Activated T-helper 1 cell treated with anti-CD3 and anti-CD28 coated beads, Interleukin-12 subunit alpha, Interleukin-12 subunit beta, Interleukin-2, Interleukin-4 antibody, amounts not matched to agents 30 ng/mL and 10 ng/mL and 1 ng/mL, durations not matched to agents 14 hours and 24 hours and 36 hours (primary cell): ENCODE measurements around the gene RASL11B. TPM values are rescaled to one million over a fixed set of nuclear protein-coding genes. Genes with fewer than 3 reads are reported as not detected.

ENCODE experiments used
- DNase-seq: peaks from one replicate; pipeline ENCODE4 v3.0.0; 2021; ENCODE audit warnings: low spot score
- H3K27ac Mint-ChIP-seq: one replicate; pipeline ENCODE4 v1.8.0; 2021; ENCODE audit warnings: mild to moderate bottlenecking, mixed read lengths
- H3K27me3 Mint-ChIP-seq: one replicate; pipeline ENCODE4 v1.8.0; 2022; ENCODE audit warnings: mild to moderate bottlenecking, moderate library complexity, mixed read lengths; ENCODE audit not compliant: insufficient read depth
- H3K36me3 Mint-ChIP-seq: one replicate; pipeline ENCODE4 v1.8.0; 2021; ENCODE audit warnings: low read depth, mixed read lengths
- H3K4me1 Mint-ChIP-seq: one replicate; pipeline ENCODE4 v1.8.0; 2021; ENCODE audit warnings: low read depth, mixed read lengths
- H3K4me3 Mint-ChIP-seq: one replicate; pipeline ENCODE4 v1.8.0; 2021; ENCODE audit warnings: mild to moderate bottlenecking, moderate library complexity, mixed read lengths
- H3K9me3 Mint-ChIP-seq: one replicate; pipeline ENCODE4 v1.8.0; 2021; ENCODE audit warnings: mixed read lengths
- intact Hi-C: fragments of 100-400 bp; cut with micrococcal nuclease; formaldehyde crosslinking; loops from one replicate; pipeline ENCODE4 v1.15.1; 2024
- total RNA-seq: library from RNA; stranded (reverse); gene quantifications from 2 replicates; pipeline ENCODE4 v1.2.3, GENCODE V29; 2022

Gene RASL11B
- total RNA-seq, 1 donor from 2014 or later = 1.6 TPM

GRCh38 chr4:52869196-52869595 lies 7.1 kb downstream of the RASL11B start:
- H3K27ac Mint-ChIP-seq = no peak overlapping the region
- no peaks in the 10 kb centered on the region for H3K36me3 Mint-ChIP-seq
- no peak for DNase-seq
- H3K27me3 Mint-ChIP-seq = peaks cover 2% of the 10 kb centered on the region
- H3K9me3 Mint-ChIP-seq = no peaks in the 10 kb centered on the region
- H3K4me1 Mint-ChIP-seq = no peaks in the 10 kb centered on the region
- intact Hi-C loops = no loop called here
- H3K4me3 Mint-ChIP-seq = no peak overlapping the region

GRCh38 chr4:52869656-52870055 lies 7.5 kb downstream of the RASL11B start:
- intact Hi-C loops = no loop called here
- Mint-ChIP-seq H3K36me3 (no peaks in the 10 kb centered on the region), H3K4me1 (no peaks in the 10 kb centered on the region), H3K9me3 (no peaks in the 10 kb centered on the region), H3K4me3 (no peak overlapping the region), H3K27me3 (no peaks in the 10 kb centered on the region), H3K27ac (no peak overlapping the region)
- no peak for DNase-seq

- Mint-ChIP-seq H3K9me3 (no peaks in the 10 kb centered on the region), H3K36me3 (no peaks in the 10 kb centered on the region), H3K27ac (no peak overlapping the region), H3K27me3 (no peaks in the 10 kb centered on the region), H3K4me1 (no peaks in the 10 kb centered on the region), H3K4me3 (no peak overlapping the region)
- DNase-seq = no peak
- intact Hi-C loops = no loop called here
These were observed 8.1 kb downstream of the RASL11B start for GRCh38 chr4:52870225-52870624.

GRCh38 chr4:52873191-52873590 lies 11.1 kb downstream of the RASL11B start:
- Mint-ChIP-seq H3K9me3 (no peaks in the 10 kb centered on the region), H3K27me3 (no peaks in the 10 kb centered on the region), H3K36me3 (no peaks in the 10 kb centered on the region), H3K4me3 (no peak overlapping the region), H3K4me1 (peaks cover 5% of the 10 kb centered on the region), H3K27ac (no peak overlapping the region)
- intact Hi-C loops = no loop called here
- no peak for DNase-seq

- Mint-ChIP-seq H3K4me3 (no peak overlapping the region), H3K4me1 (peaks cover 5% of the 10 kb centered on the region), H3K36me3 (no peaks in the 10 kb centered on the region), H3K27ac (no peak overlapping the region), H3K9me3 (no peaks in the 10 kb centered on the region), H3K27me3 (no peaks in the 10 kb centered on the region)
- DNase-seq = no peak
- intact Hi-C loops = no loop called here
These were observed 11.8 kb downstream of the RASL11B start for GRCh38 chr4:52873861-52874343.

- peaks cover 5% of the 10 kb centered on the region for H3K4me1 Mint-ChIP-seq
- no peak overlapping the region for H3K27ac Mint-ChIP-seq
- DNase-seq = no peak
- H3K36me3 Mint-ChIP-seq = no peaks in the 10 kb centered on the region
- no peaks in the 10 kb centered on the region for H3K27me3 Mint-ChIP-seq
- H3K9me3 Mint-ChIP-seq = no peaks in the 10 kb centered on the region
- H3K4me3 Mint-ChIP-seq = no peak overlapping the region
- intact Hi-C loops = no loop called here
These were observed 12.8 kb downstream of the RASL11B start for GRCh38 chr4:52874948-52875347.

- intact Hi-C loops = no loop called here
- no peak for DNase-seq
- Mint-ChIP-seq H3K27ac (no peak overlapping the region), H3K9me3 (no peaks in the 10 kb centered on the region), H3K4me1 (peaks cover 5% of the 10 kb centered on the region), H3K27me3 (no peaks in the 10 kb centered on the region), H3K4me3 (no peak overlapping the region), H3K36me3 (no peaks in the 10 kb centered on the region)
These were observed 14.0 kb downstream of the RASL11B start for GRCh38 chr4:52876069-52876468.

GRCh38 chr4:52877036-52877435 lies 14.9 kb downstream of the RASL11B start:
- Mint-ChIP-seq H3K4me1 (peaks cover 5% of the 10 kb centered on the region), H3K9me3 (no peaks in the 10 kb centered on the region), H3K27me3 (no peaks in the 10 kb centered on the region), H3K4me3 (no peak overlapping the region), H3K36me3 (no peaks in the 10 kb centered on the region), H3K27ac (no peak overlapping the region)
- intact Hi-C loops = no loop called here
- no peak for DNase-seq

- Mint-ChIP-seq H3K27me3 (no peaks in the 10 kb centered on the region), H3K9me3 (no peaks in the 10 kb centered on the region), H3K4me3 (no peak overlapping the region), H3K27ac (no peak overlapping the region), H3K4me1 (peaks cover 5% of the 10 kb centered on the region), H3K36me3 (no peaks in the 10 kb centered on the region)
- DNase-seq = no peak
- intact Hi-C loops = no loop called here
These were observed 15.6 kb downstream of the RASL11B start for GRCh38 chr4:52877694-52878093.

- intact Hi-C loops = no loop called here
- H3K9me3 Mint-ChIP-seq = no peaks in the 10 kb centered on the region
- no peak for DNase-seq
- H3K4me1 Mint-ChIP-seq = peaks cover 5% of the 10 kb centered on the region
- no peak overlapping the region for H3K4me3 Mint-ChIP-seq
- H3K27ac Mint-ChIP-seq = no peak overlapping the region
- no peaks in the 10 kb centered on the region for H3K27me3 Mint-ChIP-seq
- no peaks in the 10 kb centered on the region for H3K36me3 Mint-ChIP-seq
These were observed 17.4 kb downstream of the RASL11B start for GRCh38 chr4:52879471-52879870.

- no peak overlapping the region for H3K27ac Mint-ChIP-seq
- no peak overlapping the region for H3K4me3 Mint-ChIP-seq
- no peaks in the 10 kb centered on the region for H3K36me3 Mint-ChIP-seq
- DNase-seq = no peak
- peaks cover 3% of the 10 kb centered on the region for H3K4me1 Mint-ChIP-seq
- intact Hi-C loops = no loop called here
- H3K27me3 Mint-ChIP-seq = no peaks in the 10 kb centered on the region
- no peaks in the 10 kb centered on the region for H3K9me3 Mint-ChIP-seq
These were observed 18.9 kb downstream of the RASL11B start for GRCh38 chr4:52880994-52881393.

- intact Hi-C loops = no loop called here
- no peak for DNase-seq
- H3K4me1 Mint-ChIP-seq = no peaks in the 10 kb centered on the region
- H3K27me3 Mint-ChIP-seq = no peaks in the 10 kb centered on the region
- no peak overlapping the region for H3K4me3 Mint-ChIP-seq
- no peak overlapping the region for H3K27ac Mint-ChIP-seq
- peaks cover 2% of the 10 kb centered on the region for H3K36me3 Mint-ChIP-seq
- H3K9me3 Mint-ChIP-seq = no peaks in the 10 kb centered on the region
These were observed 21.1 kb downstream of the RASL11B start for GRCh38 chr4:52883183-52883621.

- H3K36me3 Mint-ChIP-seq = peaks cover 2% of the 10 kb centered on the region
- intact Hi-C loops = no loop called here
- no peaks in the 10 kb centered on the region for H3K4me1 Mint-ChIP-seq
- peaks cover 6% of the 10 kb centered on the region for H3K9me3 Mint-ChIP-seq
- H3K27me3 Mint-ChIP-seq = no peaks in the 10 kb centered on the region
- DNase-seq = no peak
- H3K27ac Mint-ChIP-seq = no peak overlapping the region
- H3K4me3 Mint-ChIP-seq = no peak overlapping the region
These were observed 21.9 kb downstream of the RASL11B start for GRCh38 chr4:52883707-52884669.
